ENCODE measurements around the gene OAS3. TPM values are rescaled to one million over a fixed set of nuclear protein-coding genes. Genes with fewer than 3 reads are reported as not detected.
"Not testable (repeated sequence)": the region's sequence is repeated elsewhere in the genome, so short reads cannot be mapped to it uniquely, and the experiment has no call there.

OAS3 gene
- total RNA-seq, 1 donor from 2014 or later: 20.1 TPM

- DNase-seq (ENCODE audit: extremely low spot score in 2 of 2): peak; percentile 71 to 95
- Histone ChIP-seq H3K4me1 (peaks cover 6% of the 10 kb centered on the region), H3K27ac (no peak overlapping the region), H3K4me3 (no peak overlapping the region), H3K36me3 (peaks cover 0 to 7% of the 10 kb centered on the region in 2 donors), H3K9me3 (no peaks in the 10 kb centered on the region), H3K27me3 (no peaks in the 10 kb centered on the region)
- TF ChIP-seq POLR2A (IDR thresholded peaks at IDR 0.05) (no peak), POLR2AphosphoS5 (IDR thresholded peaks at IDR 0.05; ENCODE audit: insufficient read depth in 1 of 2, low read depth in 1 of 2) (no peak), CTCF (IDR thresholded peaks at IDR 0.05) (no peak)
- intact Hi-C loops (cut with DNase I): no loop called here
Measured at GRCh38 chr12:112986291-112986800, 48.1 kb downstream of the OAS3 start.

- peaks cover 0 to 7% of the 10 kb centered on the region in 2 donors for H3K36me3 ChIP-seq
Measured at GRCh38 chr12:112987561-112987960, 49.3 kb downstream of the OAS3 start.

GRCh38 chr12:112988224-112988623 is 50.0 kb downstream of the OAS3 start:
- Histone ChIP-seq H3K9me3 (no peaks in the 10 kb centered on the region), H3K4me3 (no peak overlapping the region), H3K27me3 (no peaks in the 10 kb centered on the region), H3K27ac (no peak overlapping the region), H3K36me3 (peaks cover 0 to 7% of the 10 kb centered on the region in 2 donors), H3K4me1 (peaks cover 6% of the 10 kb centered on the region)
- TF ChIP-seq POLR2AphosphoS5 (IDR thresholded peaks at IDR 0.05; ENCODE audit: insufficient read depth in 1 of 2, low read depth in 1 of 2) (no peak), CTCF (IDR thresholded peaks at IDR 0.05) (no peak), POLR2A (IDR thresholded peaks at IDR 0.05) (no peak)
- intact Hi-C loops (cut with DNase I): no loop called here
- peak in 1 of 2 donors; percentile 13 for DNase-seq (ENCODE audit: extremely low spot score in 2 of 2)

More at GRCh38 chr12:112987561-112987960, 49.3 kb downstream of the OAS3 start:
- intact Hi-C loops (cut with DNase I): no loop called here
- peaks cover 6% of the 10 kb centered on the region for H3K4me1 ChIP-seq
- TF ChIP-seq POLR2A (IDR thresholded peaks at IDR 0.05) (no peak), POLR2AphosphoS5 (IDR thresholded peaks at IDR 0.05; ENCODE audit: insufficient read depth in 1 of 2, low read depth in 1 of 2) (no peak), CTCF (IDR thresholded peaks at IDR 0.05) (no peak)
- no peak overlapping the region for H3K4me3 ChIP-seq
- H3K9me3 ChIP-seq: no peaks in the 10 kb centered on the region
- H3K27ac ChIP-seq: no peak overlapping the region
- H3K27me3 ChIP-seq: no peaks in the 10 kb centered on the region
- DNase-seq (ENCODE audit: extremely low spot score in 2 of 2): peak; percentile 54 to 64

GRCh38 chr12:112988823-112989385 is 50.6 kb downstream of the OAS3 start:
- H3K27ac ChIP-seq: not testable (repeated sequence)

GRCh38 chr12:112989806-112990205 is 51.5 kb downstream of the OAS3 start:
- intact Hi-C loops (cut with DNase I): no loop called here
- no peak for TF ChIP-seq CTCF (IDR thresholded peaks at IDR 0.05)
- TF ChIP-seq POLR2AphosphoS5 (IDR thresholded peaks at IDR 0.05; ENCODE audit: insufficient read depth in 1 of 2, low read depth in 1 of 2): no peak
- no peak for TF ChIP-seq POLR2A (IDR thresholded peaks at IDR 0.05)
- Histone ChIP-seq H3K4me3 (no peak overlapping the region), H3K27me3 (no peaks in the 10 kb centered on the region), H3K27ac (no peak overlapping the region), H3K36me3 (peaks cover 0 to 7% of the 10 kb centered on the region in 2 donors), H3K4me1 (peaks cover 6% of the 10 kb centered on the region), H3K9me3 (no peaks in the 10 kb centered on the region)
- DNase-seq (ENCODE audit: extremely low spot score in 2 of 2): peak; percentile 16 to 46

More at GRCh38 chr12:112988823-112989385, 50.6 kb downstream of the OAS3 start:
- intact Hi-C loops (cut with DNase I); H3K36me3 ChIP-seq; H3K4me1 ChIP-seq; H3K9me3 ChIP-seq; H3K4me3 ChIP-seq; H3K27me3 ChIP-seq: not testable (repeated sequence)
- DNase-seq (ENCODE audit: extremely low spot score in 2 of 2): peak in 1 of 2 donors; percentile 19
